ENCODE data around the gene ZBTB11.

- no peak for TF ChIP-seq SIN3A (IDR thresholded peaks at IDR 0.05; ENCODE audit: borderline replicate concordance, insufficient read depth, low read length)
- TF ChIP-seq REST (IDR thresholded peaks at IDR 0.05; ENCODE audit: insufficient read depth in 1 of 2, low read depth in 2 of 2, low read length in 2 of 2), result no peak
These were observed 44.3 kb downstream of the ZBTB11 start for GRCh38 chr3:101632586-101632985.

All from PFSK-1 (cell line).